HAP-1 (cell line): ENCODE data around the gene NUDT14.
A peak's percentile ranks its signal among the peaks of the same experiment; 100 is the strongest.

Experiments
- DNase-seq, 2 experiments: peaks; one replicate each; pipeline ENCODE4 v3.0.0-alpha.2; 2016 to 2020; ENCODE audit warnings: low spot score in 2 of 2
- H3K27me3 ChIP-seq: fragments of 250-450 bp; sonication (Bioruptor Pico); 2 replicates; pipeline ENCODE4 v1.5.1; 2020; ENCODE audit warnings: low read depth, mild to moderate bottlenecking, moderate library complexity
- H3K36me3 ChIP-seq: fragments of 250-450 bp; sonication (Bioruptor Pico); replicated peaks from 2 replicates; pipeline ENCODE4 v1.5.1; 2020; ENCODE audit warnings: mild to moderate bottlenecking
- H3K4me1 ChIP-seq: fragments of 250-450 bp; sonication (Bioruptor Pico); 2 replicates; pipeline ENCODE4 v1.5.1; 2020; ENCODE audit warnings: mild to moderate bottlenecking
- H3K4me3 ChIP-seq: fragments of 250-450 bp; sonication (Bioruptor Pico); 2 replicates; pipeline ENCODE4 v1.5.1; 2020; ENCODE audit warnings: mild to moderate bottlenecking, moderate library complexity
- H3K9me3 ChIP-seq: fragments of 250-450 bp; sonication (Bioruptor Pico); 2 replicates; pipeline ENCODE4 v1.5.1; 2020; ENCODE audit warnings: mild to moderate bottlenecking, moderate library complexity
- in situ Hi-C: fragments of 300-500 bp; cut with MboI; formaldehyde crosslinking; loops from 3 replicates; pipeline ENCODE4 v1.14.3; 2020; ENCODE audit warnings: low sequenced_read_pairs, inconsistent platforms, mixed read lengths

Gene NUDT14

GRCh38 chr14:105168979-105169507 lies 12.1 kb downstream of the NUDT14 start:
- H3K9me3 ChIP-seq, result no peaks in the 10 kb centered on the region
- H3K4me3 ChIP-seq, result peak overlapping the region; percentile 27
- peaks cover 15% of the 10 kb centered on the region for H3K36me3 ChIP-seq
- H3K27me3 ChIP-seq, result no peaks in the 10 kb centered on the region
- peaks cover 6% of the 10 kb centered on the region for H3K4me1 ChIP-seq
- peak; percentile 16 to 70 for DNase-seq
- in situ Hi-C loops, result no loop called here

GRCh38 chr14:105168496-105168978 lies 12.6 kb downstream of the NUDT14 start, which contains the start of gene JAG2:
Gene JAG2 (minus strand): TSS chr14:105168776. CDS start chr14:105168420, 356 bp downstream.
- H3K4me1 ChIP-seq, result peaks cover 6% of the 10 kb centered on the region
- peaks cover 15% of the 10 kb centered on the region for H3K36me3 ChIP-seq
- in situ Hi-C loops, result no loop called here
- H3K9me3 ChIP-seq, result no peaks in the 10 kb centered on the region
- peak within 1 kb of the TSS; percentile 51 for H3K4me3 ChIP-seq
- H3K27me3 ChIP-seq, result no peaks in the 10 kb centered on the region
- DNase-seq, result peak; percentile 62 to 80

DNA sequence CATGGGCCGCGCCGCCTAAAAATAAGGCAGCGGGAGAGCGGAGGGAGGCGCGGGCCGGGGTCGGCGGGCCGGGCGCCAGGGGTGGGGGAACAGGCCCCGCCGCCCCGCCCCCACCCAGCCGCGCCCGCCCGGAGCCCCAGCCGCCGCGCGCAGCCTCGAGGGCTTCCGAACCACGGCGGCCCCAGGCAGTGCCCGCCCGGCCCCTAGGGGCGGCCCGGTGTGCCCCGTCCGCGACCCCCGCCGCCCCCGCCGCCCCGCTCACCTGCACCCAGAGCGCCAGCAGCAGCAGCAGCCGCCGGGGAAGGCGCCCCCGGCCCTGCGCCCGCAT lies 13.1 kb downstream of the NUDT14 start:
- no peak for DNase-seq
- Histone ChIP-seq H3K4me1 (peaks cover 6% of the 10 kb centered on the region), H3K36me3 (peaks cover 15% of the 10 kb centered on the region), H3K4me3 (peak overlapping the region; percentile 51), H3K27me3 (no peaks in the 10 kb centered on the region), H3K9me3 (no peaks in the 10 kb centered on the region)
- in situ Hi-C loops, result no loop called here

- no peaks in the 10 kb centered on the region for H3K27me3 ChIP-seq
- peak overlapping the region; percentile 51 for H3K4me3 ChIP-seq
- in situ Hi-C loops, result no loop called here
- H3K9me3 ChIP-seq, result no peaks in the 10 kb centered on the region
- H3K36me3 ChIP-seq, result peaks cover 15% of the 10 kb centered on the region
- DNase-seq, result peak; percentile 20 to 68
- peaks cover 6% of the 10 kb centered on the region for H3K4me1 ChIP-seq
Measured at GRCh38 chr14:105167303-105168092, 13.6 kb downstream of the NUDT14 start.

DNA sequence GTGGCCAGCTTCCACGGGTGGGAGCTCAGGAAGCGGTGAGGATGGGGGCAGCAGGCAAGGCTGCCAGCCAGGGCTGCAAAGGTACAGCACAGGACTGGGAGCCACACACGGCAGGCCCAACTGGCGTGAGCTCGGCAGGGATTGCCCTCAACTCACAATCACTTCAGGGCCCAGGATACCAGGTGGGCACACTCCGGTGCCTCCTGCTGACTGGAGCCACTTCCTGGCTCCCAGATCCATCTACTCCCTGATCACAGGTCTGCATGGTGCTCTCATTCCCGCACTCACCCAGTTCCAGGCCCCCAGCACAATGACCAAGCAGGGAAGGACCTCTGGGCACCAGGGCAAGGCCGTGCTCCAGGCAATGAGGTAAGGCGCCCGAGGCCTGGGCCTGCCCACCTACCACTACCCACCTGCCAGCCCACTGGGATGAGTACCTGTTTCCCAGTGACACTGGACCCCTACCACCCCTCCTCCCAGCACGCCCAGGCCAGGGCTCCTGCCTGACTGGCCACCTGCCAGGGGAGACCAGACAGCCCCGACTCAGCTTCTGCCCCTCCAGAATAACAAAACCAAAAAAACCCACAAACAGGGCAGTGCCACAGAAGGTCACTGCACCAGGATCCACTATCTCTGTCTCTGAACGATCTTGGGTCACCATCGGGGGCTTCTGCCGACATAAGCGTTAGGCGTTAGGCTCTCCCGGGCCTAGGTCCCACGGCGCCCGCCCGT lies 14.4 kb downstream of the NUDT14 start:
- Histone ChIP-seq H3K9me3 (no peaks in the 10 kb centered on the region), H3K4me1 (peaks cover 6% of the 10 kb centered on the region), H3K27me3 (no peaks in the 10 kb centered on the region), H3K4me3 (peak overlapping the region; percentile 37), H3K36me3 (peaks cover 15% of the 10 kb centered on the region)
- no peak for DNase-seq
- in situ Hi-C loops, result no loop called here

DNA sequence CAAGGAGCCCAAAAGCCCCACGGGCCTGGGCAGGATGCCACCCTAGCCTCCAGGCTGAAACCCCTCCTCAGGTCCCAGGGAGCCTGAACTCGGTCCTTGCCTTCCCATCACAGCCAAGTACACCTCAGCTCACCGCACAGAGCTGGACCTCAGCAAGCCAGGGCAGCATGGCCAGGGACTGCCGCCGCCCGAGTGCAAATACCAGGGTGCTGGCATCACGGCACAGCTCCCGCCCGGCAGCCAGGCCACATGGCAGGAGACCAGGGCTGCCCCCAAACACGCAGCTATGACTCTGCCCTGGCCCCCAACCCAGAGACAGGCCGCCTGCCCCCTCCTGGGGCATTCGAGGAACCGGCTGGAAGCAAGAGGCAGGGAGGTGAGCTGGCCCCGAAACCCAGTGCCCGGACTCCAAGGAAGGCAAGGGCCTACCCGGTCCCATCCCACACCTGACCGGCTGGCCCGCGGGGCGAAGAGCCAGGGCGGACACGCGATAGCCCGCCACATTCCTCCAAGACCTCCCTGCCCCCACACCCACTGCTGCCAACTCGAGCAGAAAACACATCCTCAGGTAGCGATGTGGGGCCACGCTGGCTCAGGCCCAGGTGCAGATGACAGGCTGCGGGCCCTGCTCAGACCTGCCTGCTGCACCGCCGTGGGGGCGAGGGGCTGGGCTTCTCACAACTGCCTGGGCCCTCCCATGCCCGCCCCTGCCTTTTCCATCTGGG lies 15.2 kb downstream of the NUDT14 start:
- peaks cover 6% of the 10 kb centered on the region for H3K4me1 ChIP-seq
- in situ Hi-C loops, result no loop called here
- peaks cover 15% of the 10 kb centered on the region for H3K36me3 ChIP-seq
- H3K27me3 ChIP-seq, result no peaks in the 10 kb centered on the region
- DNase-seq, result no peak
- H3K4me3 ChIP-seq, result peak overlapping the region; percentile 37; the same call in 1 of the 2 replicates
- no peaks in the 10 kb centered on the region for H3K9me3 ChIP-seq

DNA sequence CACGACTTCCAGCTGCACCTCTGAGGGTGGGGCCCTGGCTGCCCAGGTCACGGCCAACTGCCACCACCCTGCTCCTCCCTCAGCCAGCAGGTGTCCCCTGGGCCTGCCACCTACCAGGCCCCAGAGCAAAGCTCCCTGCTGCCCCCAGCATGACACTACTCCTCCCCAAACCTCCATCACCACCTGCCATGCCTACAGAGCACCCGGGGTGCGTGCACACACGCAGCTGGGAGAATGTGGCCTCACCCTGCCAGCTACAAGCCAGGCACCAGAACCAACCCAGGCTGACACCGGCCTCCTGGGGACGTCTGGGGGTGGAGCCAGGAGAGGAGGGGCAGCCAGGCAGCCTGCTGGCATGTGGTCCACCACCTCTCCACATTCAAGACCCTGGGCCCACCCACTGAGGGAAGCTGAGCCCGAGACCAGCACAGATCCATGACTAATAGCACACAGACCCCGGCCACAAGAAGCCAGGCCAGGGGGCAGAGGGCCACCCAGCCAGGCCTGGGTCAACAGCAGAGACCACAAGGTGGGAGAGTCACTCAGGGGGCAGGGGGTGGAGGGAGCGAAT lies 15.9 kb downstream of the NUDT14 start:
- in situ Hi-C loops, result no loop called here
- peaks cover 6% of the 10 kb centered on the region for H3K4me1 ChIP-seq

DNA sequence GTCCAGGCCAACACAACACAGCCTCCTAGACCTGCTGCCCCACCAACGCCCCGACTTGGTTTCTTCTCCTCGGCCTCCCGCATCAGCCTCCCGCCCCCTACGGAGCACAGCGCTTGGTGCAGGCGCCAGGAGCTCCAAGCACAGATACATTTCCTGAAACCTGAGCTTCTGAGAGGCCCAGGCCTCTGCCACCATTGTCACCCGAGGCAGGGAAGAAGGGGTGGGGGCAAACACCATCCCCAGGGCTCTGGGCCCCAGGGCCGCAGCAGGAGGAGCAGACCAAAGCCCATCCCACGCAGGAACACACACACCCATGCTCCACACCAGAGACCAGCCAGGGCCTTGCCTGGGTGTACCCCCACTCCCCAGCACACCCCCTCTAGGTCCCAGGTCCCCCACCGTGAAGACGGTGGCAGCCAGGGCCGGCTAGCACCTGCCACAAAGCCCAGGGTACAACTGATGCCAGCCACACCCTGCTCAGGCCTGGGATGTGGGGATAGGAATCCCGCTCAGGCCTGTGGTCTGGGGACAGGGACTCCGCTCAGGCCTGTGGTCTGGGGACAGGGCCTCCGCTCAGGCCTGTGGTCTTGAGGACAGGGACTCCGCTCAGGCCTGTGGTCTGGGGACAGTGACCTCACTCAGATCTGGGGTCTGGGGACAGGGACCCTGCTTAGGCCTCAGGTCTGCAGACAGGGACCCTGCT lies 17.9 kb downstream of the NUDT14 start:
- Histone ChIP-seq H3K27me3 (no peaks in the 10 kb centered on the region), H3K4me3 (no peak overlapping the region), H3K9me3 (no peaks in the 10 kb centered on the region), H3K36me3 (peaks cover 15% of the 10 kb centered on the region), H3K4me1 (peaks cover 6% of the 10 kb centered on the region)
- DNase-seq, result no peak
- in situ Hi-C loops, result no loop called here

More for the DNA sequence above, 15.9 kb downstream of the NUDT14 start:
- peaks cover 15% of the 10 kb centered on the region for H3K36me3 ChIP-seq
- DNase-seq, result no peak
- no peaks in the 10 kb centered on the region for H3K9me3 ChIP-seq
- no peak overlapping the region for H3K4me3 ChIP-seq
- H3K27me3 ChIP-seq, result no peaks in the 10 kb centered on the region

GRCh38 chr14:105162669-105162979 lies 18.5 kb downstream of the NUDT14 start:
- peaks cover 6% of the 10 kb centered on the region for H3K4me1 ChIP-seq
- no peak for DNase-seq
- H3K27me3 ChIP-seq, result no peaks in the 10 kb centered on the region
- no peaks in the 10 kb centered on the region for H3K9me3 ChIP-seq
- H3K36me3 ChIP-seq, result peaks cover 15% of the 10 kb centered on the region
- H3K4me3 ChIP-seq, result no peak overlapping the region
- in situ Hi-C loops, result no loop called here

DNA sequence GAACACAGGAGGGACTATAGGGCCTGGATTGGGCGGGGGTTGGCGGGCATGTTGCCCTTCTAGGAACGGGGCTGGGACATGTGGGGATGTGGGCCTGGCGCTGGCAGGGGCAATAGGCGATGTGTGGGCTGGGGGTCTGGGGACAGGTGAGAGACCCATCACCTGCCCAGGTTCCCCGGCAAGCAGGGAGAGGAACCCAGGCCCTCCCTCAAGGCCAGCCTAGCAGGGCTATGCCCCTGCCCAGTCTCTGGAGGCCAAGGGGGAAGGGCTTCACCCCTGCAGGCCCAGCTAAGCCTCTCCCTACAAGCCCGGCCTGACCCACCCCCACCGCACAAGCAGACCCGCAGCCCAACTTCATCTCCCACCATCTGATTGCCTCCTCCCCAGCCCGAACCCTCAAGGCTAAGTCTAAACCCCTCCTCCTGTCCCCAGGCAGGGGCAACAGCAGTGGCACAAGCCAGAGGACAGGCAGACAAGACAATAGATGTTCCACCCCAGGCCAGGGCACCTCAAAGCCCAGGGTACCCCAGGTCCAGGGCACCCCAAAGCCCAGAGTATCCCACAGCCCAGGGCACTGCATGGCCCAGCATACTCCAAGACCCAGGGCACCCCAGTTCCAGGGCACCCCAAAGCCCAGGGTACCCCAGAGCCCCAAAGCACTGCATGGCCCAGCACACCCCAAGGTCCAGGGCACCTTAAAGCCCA lies 19.0 kb downstream of the NUDT14 start:
- Histone ChIP-seq H3K4me3 (no peak overlapping the region), H3K36me3 (peaks cover 15% of the 10 kb centered on the region), H3K27me3 (no peaks in the 10 kb centered on the region), H3K4me1 (peaks cover 5% of the 10 kb centered on the region), H3K9me3 (no peaks in the 10 kb centered on the region)
- DNase-seq, result no peak
- in situ Hi-C loops, result no loop called here

- H3K4me1 ChIP-seq, result no peaks in the 10 kb centered on the region
- no peak overlapping the region for H3K4me3 ChIP-seq
- H3K9me3 ChIP-seq, result no peaks in the 10 kb centered on the region
- peaks cover 7% of the 10 kb centered on the region for H3K36me3 ChIP-seq
- no peak for DNase-seq
- no peaks in the 10 kb centered on the region for H3K27me3 ChIP-seq
- in situ Hi-C loops, result no loop called here
Measured at GRCh38 chr14:105161309-105161708, 19.8 kb downstream of the NUDT14 start.

- Histone ChIP-seq H3K36me3 (peaks cover 7% of the 10 kb centered on the region), H3K4me3 (no peak overlapping the region), H3K4me1 (no peaks in the 10 kb centered on the region), H3K27me3 (no peaks in the 10 kb centered on the region), H3K9me3 (no peaks in the 10 kb centered on the region)
- in situ Hi-C loops, result no loop called here
- no peak for DNase-seq
Measured at GRCh38 chr14:105160776-105161175, 20.3 kb downstream of the NUDT14 start.
